Keratinocyte (primary cell): ENCODE data around the gene ACOX2. TPM values are rescaled to one million over a fixed set of nuclear protein-coding genes. Genes with fewer than 3 reads are reported as not detected.

Experiments used
- DNase-seq: peaks from one replicate; pipeline ENCODE4 v3.0.0-alpha.2; 2011; ENCODE audit warnings: low read depth, missing footprints, low spot score
- FAIRE-seq: peaks from 2 replicates; lab custom pipeline; 2011; peaks lifted over from hg19 to GRCh38; lab: Jason Lieb, UNC
- H2AFZ ChIP-seq: 2 replicates; pipeline ENCODE4 v1.6.0; 2012; ENCODE audit warnings: low read length, control low read depth, inconsistent platforms; ENCODE audit not compliant: control insufficient read depth
- H3K27ac ChIP-seq: 2 replicates; pipeline ENCODE4 v1.5.1; 2011; ENCODE audit warnings: low read length; ENCODE audit not compliant: control insufficient read depth, insufficient read depth
- H3K27me3 ChIP-seq: 3 replicates; pipeline ENCODE4 v1.6.0; 2011; ENCODE audit warnings: low read length; ENCODE audit not compliant: control insufficient read depth, insufficient read depth; ENCODE audit errors: extremely low read depth
- H3K36me3 ChIP-seq, 2 experiments: 2 replicates in 1 of 2; 3 replicates in 1 of 2; pipeline ENCODE4 v1.5.1; 2011; ENCODE audit warnings: low read length in 2 of 2, mild to moderate bottlenecking in 1 of 2; ENCODE audit not compliant: control insufficient read depth in 2 of 2, insufficient read depth in 2 of 2; ENCODE audit errors: extremely low read depth in 1 of 2
- H3K4me1 ChIP-seq: 3 replicates; pipeline ENCODE4 v1.5.1; 2011; ENCODE audit warnings: low read length; ENCODE audit not compliant: control insufficient read depth, insufficient read depth; ENCODE audit errors: extremely low read depth
- H3K4me2 ChIP-seq: 3 replicates; pipeline ENCODE4 v1.6.0; 2011; ENCODE audit warnings: low read depth, low read length; ENCODE audit not compliant: control insufficient read depth, insufficient read depth; ENCODE audit errors: extremely low read depth
- H3K4me3 ChIP-seq, 3 experiments: fragments of 200-600 bp in 1 of 3; sonication (generic) in 1 of 3; 2 replicates in 2 of 3; 3 replicates in 1 of 3; pipeline ENCODE4 v1.5.1; 2011 to 2016; ENCODE audit warnings: low read length in 3 of 3, mild to moderate bottlenecking in 3 of 3, control low read depth in 2 of 3, inconsistent platforms in 1 of 3, low read depth in 1 of 3, mixed read lengths in 1 of 3, mixed run types in 1 of 3, moderate library complexity in 1 of 3; ENCODE audit not compliant: control insufficient read depth in 2 of 3, insufficient read depth in 2 of 3; ENCODE audit errors: extremely low read depth in 1 of 3
- H3K79me2 ChIP-seq: 2 replicates; pipeline ENCODE4 v1.6.0; 2012; ENCODE audit warnings: low read length; ENCODE audit not compliant: control insufficient read depth, insufficient read depth
- H3K9ac ChIP-seq: 3 replicates; pipeline ENCODE4 v1.6.0; 2011; ENCODE audit warnings: low read length; ENCODE audit not compliant: control insufficient read depth, insufficient read depth; ENCODE audit errors: extremely low read depth
- H3K9me1 ChIP-seq: 3 replicates; pipeline ENCODE4 v1.6.0; 2011; ENCODE audit warnings: low read length; ENCODE audit not compliant: control insufficient read depth, insufficient read depth; ENCODE audit errors: extremely low read depth
- H3K9me3 ChIP-seq: 2 replicates; pipeline ENCODE4 v1.5.1; 2012; ENCODE audit warnings: low read depth, low read length; ENCODE audit not compliant: control insufficient read depth
- H4K20me1 ChIP-seq: 3 replicates; pipeline ENCODE4 v1.6.0; 2011; ENCODE audit warnings: low read length; ENCODE audit not compliant: control insufficient read depth, insufficient read depth; ENCODE audit errors: extremely low read depth
- EZH2 ChIP-seq: IDR thresholded peaks from one replicate; pipeline ENCODE4 v1.6.1; 2012; ENCODE audit warnings: inconsistent platforms, mild to moderate bottlenecking, low read length, moderate library complexity
- dilution Hi-C: fragments of 300-500 bp; cut with MboI; formaldehyde crosslinking; loops from one replicate; pipeline ENCODE4 v1.7.0; 2020; ENCODE audit warnings: low sequenced_read_pairs; ENCODE audit not compliant: extremely low pct_ligation_motif_present
- polyA plus RNA-seq, 5 experiments: library from polyadenylated mRNA; depleted of rRNA in 3 of 5; stranded (reverse) in 3 of 5; stranded (forward) in 1 of 5; unstranded in 1 of 5; fragments of >200 nt; gene quantifications; 1 replicate in 1 of 5; 2 replicates in 3 of 5; 3 replicates in 1 of 5; pipeline versions ENCODE4 v1.2.1 to v1.2.3, GENCODE V29; 2011 to 2012; ENCODE audit warnings: missing spikeins in 2 of 5, low read depth in 1 of 5, low replicate concordance in 1 of 5
- TF ChIP-seq, protein P1 (sequence below), 3 experiments: IDR thresholded peaks in 1 of 3; conservative IDR thresholded peaks in 1 of 3; optimal IDR thresholded peaks in 1 of 3; 2 replicates in 2 of 3; 3 replicates in 1 of 3; pipeline versions ENCODE3 to v1.5.1; 2011; ENCODE audit warnings: low read length in 3 of 3, mild to moderate bottlenecking in 3 of 3, moderate library complexity in 2 of 3, control low read depth in 1 of 3, inconsistent platforms in 1 of 3; ENCODE audit not compliant: insufficient read depth in 2 of 3; ENCODE audit errors: extremely low read depth in 1 of 3

Gene ACOX2
- polyA plus RNA-seq, 1 donor (not counting 4 experiments of a cell fraction or from before 2014, with no cell fraction given), result 0.20 TPM

DNA sequence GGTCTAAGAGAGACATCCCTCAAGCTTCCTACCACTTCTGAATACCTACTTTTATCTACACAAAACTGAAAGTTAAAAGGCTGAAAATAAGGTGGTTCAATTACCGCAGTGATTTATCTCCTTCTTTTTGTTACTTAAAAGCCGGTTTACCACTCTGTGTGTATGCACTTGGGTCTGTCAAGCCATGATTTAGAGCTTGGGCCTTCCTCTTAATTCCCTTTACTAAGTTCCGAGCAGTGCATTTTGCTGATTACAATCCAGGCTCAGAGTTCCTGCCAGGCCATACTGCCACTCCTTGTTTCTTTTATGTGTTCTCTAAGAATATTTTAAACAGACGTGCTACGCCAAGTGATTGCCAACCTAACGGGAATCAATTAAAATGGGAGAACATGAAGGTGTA lies 28.6 kb downstream of the ACOX2 start:
- Histone ChIP-seq H3K9ac (no peak overlapping the region), H4K20me1 (no peaks in the 10 kb centered on the region), H3K36me3 (no peaks in the 10 kb centered on the region), H3K9me1 (no peaks in the 10 kb centered on the region), H3K27me3 (no peaks in the 10 kb centered on the region), H3K9me3 (no peaks in the 10 kb centered on the region), H3K4me2 (no peak overlapping the region), H3K27ac (no peak overlapping the region), H3K4me3 (no peak overlapping the region), H3K4me1 (no peaks in the 10 kb centered on the region), H3K79me2 (no peaks in the 10 kb centered on the region), H2AFZ (no peak overlapping the region)
- DNase-seq, result no peak
- TF ChIP-seq EZH2, result no peak
- TF ChIP-seq, protein P1, sequence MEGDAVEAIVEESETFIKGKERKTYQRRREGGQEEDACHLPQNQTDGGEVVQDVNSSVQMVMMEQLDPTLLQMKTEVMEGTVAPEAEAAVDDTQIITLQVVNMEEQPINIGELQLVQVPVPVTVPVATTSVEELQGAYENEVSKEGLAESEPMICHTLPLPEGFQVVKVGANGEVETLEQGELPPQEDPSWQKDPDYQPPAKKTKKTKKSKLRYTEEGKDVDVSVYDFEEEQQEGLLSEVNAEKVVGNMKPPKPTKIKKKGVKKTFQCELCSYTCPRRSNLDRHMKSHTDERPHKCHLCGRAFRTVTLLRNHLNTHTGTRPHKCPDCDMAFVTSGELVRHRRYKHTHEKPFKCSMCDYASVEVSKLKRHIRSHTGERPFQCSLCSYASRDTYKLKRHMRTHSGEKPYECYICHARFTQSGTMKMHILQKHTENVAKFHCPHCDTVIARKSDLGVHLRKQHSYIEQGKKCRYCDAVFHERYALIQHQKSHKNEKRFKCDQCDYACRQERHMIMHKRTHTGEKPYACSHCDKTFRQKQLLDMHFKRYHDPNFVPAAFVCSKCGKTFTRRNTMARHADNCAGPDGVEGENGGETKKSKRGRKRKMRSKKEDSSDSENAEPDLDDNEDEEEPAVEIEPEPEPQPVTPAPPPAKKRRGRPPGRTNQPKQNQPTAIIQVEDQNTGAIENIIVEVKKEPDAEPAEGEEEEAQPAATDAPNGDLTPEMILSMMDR (optimal IDR thresholded peaks at IDR 0.05 in 1 of 3, IDR thresholded peaks at IDR 0.05 in 1 of 3, conservative IDR thresholded peaks at IDR 0.05 in 1 of 3; ENCODE audit: extremely low read depth in 1 of 3, insufficient read depth in 2 of 3, low read length in 3 of 3), result no peak
- FAIRE-seq, result no peak
- dilution Hi-C loops, result no loop called here

DNA sequence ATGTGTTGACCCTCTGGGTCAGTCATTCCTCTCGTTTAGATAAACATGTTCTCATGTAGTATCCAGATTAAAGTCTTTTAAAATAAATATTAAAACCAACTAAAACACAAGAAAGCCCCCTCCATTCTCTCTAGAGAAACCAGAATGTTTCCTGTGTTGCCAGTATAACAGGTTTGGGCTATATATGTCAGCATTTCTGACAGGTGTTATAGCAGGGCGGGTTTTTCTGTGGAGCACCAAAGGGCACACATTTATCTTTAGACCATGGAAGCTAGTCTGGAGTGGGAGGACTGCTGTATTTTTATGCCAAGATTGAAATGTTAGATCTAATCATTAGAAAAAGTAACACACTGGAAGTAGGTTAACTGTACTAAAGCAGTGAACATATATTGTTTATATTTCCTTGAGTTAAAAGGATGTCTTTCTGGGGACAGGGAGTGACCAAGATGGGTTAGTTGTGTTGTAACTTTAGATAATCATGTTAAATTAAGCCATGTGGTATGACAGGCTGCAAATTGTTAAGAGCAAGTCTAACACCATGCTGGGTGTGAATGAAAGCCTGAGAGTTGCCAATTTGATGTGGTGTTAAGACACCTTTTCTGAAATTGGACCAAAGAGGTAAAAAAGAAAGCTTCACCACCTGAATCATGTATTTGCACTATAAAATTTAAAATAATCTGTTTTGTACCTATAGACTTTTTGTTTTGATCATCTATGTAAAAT lies 29.5 kb downstream of the ACOX2 start:
- H3K27me3 ChIP-seq, result no peaks in the 10 kb centered on the region
- no peaks in the 10 kb centered on the region for H3K9me3 ChIP-seq
- DNase-seq (no peak), FAIRE-seq (no peak)
- H3K4me3 ChIP-seq, result no peak overlapping the region
- H3K36me3 ChIP-seq, result no peaks in the 10 kb centered on the region
- no peak for TF ChIP-seq EZH2
- TF ChIP-seq, protein P1 (optimal IDR thresholded peaks at IDR 0.05 in 1 of 3, IDR thresholded peaks at IDR 0.05 in 1 of 3, conservative IDR thresholded peaks at IDR 0.05 in 1 of 3; ENCODE audit: extremely low read depth in 1 of 3, insufficient read depth in 2 of 3, low read length in 3 of 3), result no peak
- no peaks in the 10 kb centered on the region for H3K4me1 ChIP-seq
- H3K9me1 ChIP-seq, result no peaks in the 10 kb centered on the region
- H3K27ac ChIP-seq, result no peak overlapping the region
- no peaks in the 10 kb centered on the region for H4K20me1 ChIP-seq
- no peak overlapping the region for H3K4me2 ChIP-seq
- H3K79me2 ChIP-seq, result no peaks in the 10 kb centered on the region
- no peak overlapping the region for H3K9ac ChIP-seq
- H2AFZ ChIP-seq, result no peak overlapping the region
- dilution Hi-C loops, result no loop called here
